Tibial nerve (tissue), 3 donors: ENCODE measurements around the gene NPDC1.

Source experiments
- CTCF ChIP-seq, 5 experiments: fragments of 200-600 bp in 3 of 5; fragments of 450-650 bp in 2 of 5; sonication (generic) in 3 of 5; IDR thresholded peaks; one replicate each; pipeline ENCODE4 v1.5.1; 2016 to 2019; ENCODE audit warnings: antibody characterized with exemption in 5 of 5, mild to moderate bottlenecking in 3 of 5, moderate library complexity in 2 of 5
- POLR2A ChIP-seq, 2 donors: fragments of 450-650 bp; IDR thresholded peaks; one replicate each; pipeline ENCODE4 v1.6.1; 2017; ENCODE audit warnings: antibody characterized with exemption in 2 of 2, mild to moderate bottlenecking in 2 of 2, moderate library complexity in 2 of 2

- TF ChIP-seq CTCF (IDR thresholded peaks at IDR 0.05) (no peak), POLR2A (IDR thresholded peaks at IDR 0.05) (no peak)
Measured at GRCh38 chr9:137011156-137011555, 34.8 kb downstream of the NPDC1 start.
